Right lobe of liver (tissue), 6 donors: ENCODE data around the gene DNAJC10. TPM values are rescaled to one million over a fixed set of nuclear protein-coding genes. Genes with fewer than 3 reads are reported as not detected.

Experiments used
- ATAC-seq, 4 donors: fragments of 200-7000 bp; cut with Tn5 transposase; one replicate each; pipeline ENCODE4 v1.9.1; 2020; ENCODE audit warnings: mild to moderate bottlenecking in 4 of 4, moderate library complexity in 4 of 4
- DNase-seq, 3 donors: peaks; one replicate each; pipeline ENCODE4 v3.0.0-alpha.2; 2020
- H3K27ac ChIP-seq, 3 donors: fragments of 200-600 bp; one replicate each; pipeline ENCODE4 v1.8.0; 2022
- H3K27me3 ChIP-seq, 2 donors: fragments of 200-600 bp; one replicate each; pipeline ENCODE4 v1.8.0; 2022
- H3K36me3 ChIP-seq, 4 donors: fragments of 200-600 bp; sonication (generic) in 1 of 4; one replicate each; pipeline versions ENCODE4 v1.5.1 to v1.8.0; 2017 to 2022; ENCODE audit warnings: control low read depth in 1 of 4
- H3K4me1 ChIP-seq, 4 donors: fragments of 200-600 bp; sonication (generic) in 1 of 4; one replicate each; pipeline versions ENCODE4 v1.5.1 to v1.8.0; 2017 to 2022; ENCODE audit warnings: control low read depth in 1 of 4
- H3K4me3 ChIP-seq, 3 donors: fragments of 200-600 bp; one replicate each; pipeline ENCODE4 v1.8.0; 2022
- H3K9me3 ChIP-seq, 4 donors: fragments of 200-600 bp; sonication (generic) in 1 of 4; one replicate each; pipeline versions ENCODE4 v1.5.1 to v1.8.0; 2017 to 2022; ENCODE audit warnings: control low read depth in 1 of 4
- POLR2A ChIP-seq: fragments of 450-650 bp; IDR thresholded peaks from one replicate; pipeline ENCODE4 v1.6.1; 2017; ENCODE audit warnings: antibody characterized with exemption, mild to moderate bottlenecking
- WGBS: methylation state at CpG from one replicate; pipeline ENCODE4 v1.1.6; 2018; ENCODE audit warnings: low coverage, low lambda C conversion rate; ENCODE audit not compliant: insufficient coverage; ENCODE audit errors: missing lambda C conversion rate; 5-methylcytosine and 5-hydroxymethylcytosine counted together
- intact Hi-C, 2 donors: fragments of 100-400 bp; cut with DNase I; formaldehyde crosslinking; loops; one replicate each; pipeline versions ENCODE4 v1.11.2 to v1.14.1; 2022
- total RNA-seq, 6 experiments: library from RNA; depleted of rRNA in 2 of 6; stranded (reverse); fragments of >200 nt in 2 of 6; fragmentation: NEBNext Ultra II Directional in 3 of 6; extraction: Animal tissue kit (Norgen Biotek cat#: 25700) in 3 of 6; gene quantifications; one replicate each; pipeline versions ENCODE4 v1.1.0 to v1.2.4, GENCODE V29; 2016 to 2023
- TF ChIP-seq, protein P1 (sequence below), 4 donors: fragments of 200-600 bp in 3 of 4; fragments of 450-650 bp in 1 of 4; IDR thresholded peaks; one replicate each; pipeline versions ENCODE4 v1.5.1 to v1.8.0; 2016 to 2022; ENCODE audit warnings: antibody characterized with exemption in 4 of 4, mild to moderate bottlenecking in 2 of 4
- donor health status: DM: no; HTN: yes; CAD: no.
- donor health status: DM: no; HTN: no; CAD: no.
- donor health status: DM: no; HTN: no; CAD: no.
- donor health status: DM: no; HTN: yes; CAD: no.
- donor health status: DM: no; HTN: yes; CAD: no.

The DNAJC10 gene
- total RNA-seq, 6 experiments from 2014 or later, result 26.1 to 37.7 (median 33.0) TPM

DNA sequence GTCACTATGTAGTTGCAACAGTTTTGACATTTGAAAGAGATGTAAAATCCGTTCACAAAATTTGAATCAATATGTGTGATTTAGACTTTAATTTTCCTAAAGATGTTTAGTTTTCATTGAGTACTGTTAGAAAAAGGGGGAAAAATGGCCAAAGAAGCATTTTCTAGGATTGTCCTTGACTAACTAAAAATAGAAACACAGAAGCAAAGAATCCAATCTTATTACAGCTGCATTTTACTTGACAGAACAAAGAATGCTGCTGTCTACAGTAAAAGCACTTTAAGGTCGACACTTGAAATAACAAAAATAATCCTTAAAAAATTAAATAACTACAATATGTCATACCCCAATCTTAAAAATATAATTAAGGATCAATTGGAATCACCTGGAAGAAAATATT is 101.5 kb downstream of the DNAJC10 start:
- Histone ChIP-seq H3K4me3 (no peak overlapping the region), H3K4me1 (no peaks in the 10 kb centered on the region), H3K27ac (no peak overlapping the region), H3K36me3 (no peaks in the 10 kb centered on the region), H3K9me3 (no peaks in the 10 kb centered on the region), H3K27me3 (no peaks in the 10 kb centered on the region)
- 51% methylated on average over 2 of the region's 2 CpGs for whole genome bisulfite sequencing
- no peak for ATAC-seq
- TF ChIP-seq, protein P1, sequence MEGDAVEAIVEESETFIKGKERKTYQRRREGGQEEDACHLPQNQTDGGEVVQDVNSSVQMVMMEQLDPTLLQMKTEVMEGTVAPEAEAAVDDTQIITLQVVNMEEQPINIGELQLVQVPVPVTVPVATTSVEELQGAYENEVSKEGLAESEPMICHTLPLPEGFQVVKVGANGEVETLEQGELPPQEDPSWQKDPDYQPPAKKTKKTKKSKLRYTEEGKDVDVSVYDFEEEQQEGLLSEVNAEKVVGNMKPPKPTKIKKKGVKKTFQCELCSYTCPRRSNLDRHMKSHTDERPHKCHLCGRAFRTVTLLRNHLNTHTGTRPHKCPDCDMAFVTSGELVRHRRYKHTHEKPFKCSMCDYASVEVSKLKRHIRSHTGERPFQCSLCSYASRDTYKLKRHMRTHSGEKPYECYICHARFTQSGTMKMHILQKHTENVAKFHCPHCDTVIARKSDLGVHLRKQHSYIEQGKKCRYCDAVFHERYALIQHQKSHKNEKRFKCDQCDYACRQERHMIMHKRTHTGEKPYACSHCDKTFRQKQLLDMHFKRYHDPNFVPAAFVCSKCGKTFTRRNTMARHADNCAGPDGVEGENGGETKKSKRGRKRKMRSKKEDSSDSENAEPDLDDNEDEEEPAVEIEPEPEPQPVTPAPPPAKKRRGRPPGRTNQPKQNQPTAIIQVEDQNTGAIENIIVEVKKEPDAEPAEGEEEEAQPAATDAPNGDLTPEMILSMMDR (IDR thresholded peaks at IDR 0.05), result no peak
- TF ChIP-seq POLR2A, result no peak
- DNase-seq, result no peak
- intact Hi-C loops, result no loop called here

DNA sequence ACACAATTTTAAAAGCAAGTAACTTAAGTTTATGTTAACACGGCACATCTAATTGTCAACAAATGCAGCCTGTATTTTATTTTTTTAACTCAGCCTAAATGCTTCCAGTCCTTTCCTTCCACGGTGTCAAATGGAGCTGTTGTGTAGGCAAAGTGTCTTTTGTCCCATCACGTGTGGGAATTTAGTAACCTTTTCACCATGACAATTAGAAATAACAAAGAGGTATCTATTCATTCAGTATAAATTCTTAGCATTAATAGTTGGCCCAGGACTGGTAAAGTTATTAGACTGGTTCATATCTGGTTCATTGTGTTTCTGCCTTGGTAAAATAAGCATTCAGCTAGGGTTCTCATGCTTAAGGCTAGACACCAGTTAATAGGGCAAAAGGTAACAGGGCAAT is 102.4 kb downstream of the DNAJC10 start:
- no peak for ATAC-seq
- no peak overlapping the region for H3K27ac ChIP-seq
- no peaks in the 10 kb centered on the region for H3K36me3 ChIP-seq

DNA sequence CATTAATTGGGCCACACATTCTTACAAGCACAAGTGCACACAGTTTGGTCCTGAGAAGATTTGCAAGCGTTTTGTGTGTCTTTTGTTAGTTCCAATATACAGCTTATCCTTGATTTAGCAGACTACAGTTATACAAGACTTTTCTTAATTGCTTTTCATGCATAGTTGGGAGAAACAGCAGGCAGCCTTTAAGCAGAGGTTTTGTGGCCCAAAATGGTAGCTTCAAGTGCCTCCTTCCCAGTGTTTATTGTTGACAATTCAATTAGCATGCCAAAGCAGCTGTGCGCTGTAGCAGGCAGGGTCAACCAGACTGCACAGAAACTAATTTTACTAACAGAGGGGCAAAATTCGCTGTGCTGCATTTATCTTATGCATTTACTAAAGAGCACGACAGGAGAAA is 102.9 kb downstream of the DNAJC10 start:
- no peaks in the 10 kb centered on the region for H3K27me3 ChIP-seq
- WGBS, result 87% methylated on average over 4 of the region's 4 CpGs
- ATAC-seq, result no peak
- no peak overlapping the region for H3K27ac ChIP-seq
- no peaks in the 10 kb centered on the region for H3K36me3 ChIP-seq
- no peaks in the 10 kb centered on the region for H3K4me1 ChIP-seq
- H3K4me3 ChIP-seq, result no peak overlapping the region
- no peak for DNase-seq
- no peaks in the 10 kb centered on the region for H3K9me3 ChIP-seq
- TF ChIP-seq, protein P1 (IDR thresholded peaks at IDR 0.05), result no peak
- TF ChIP-seq POLR2A, result no peak
- intact Hi-C loops, result no loop called here

More for the DNA sequence above, 102.4 kb downstream of the DNAJC10 start:
- no peaks in the 10 kb centered on the region for H3K9me3 ChIP-seq
- TF ChIP-seq POLR2A, result no peak
- TF ChIP-seq, protein P1 (IDR thresholded peaks at IDR 0.05), result no peak
- DNase-seq, result no peak
- 81% methylated on average over 3 of the region's 3 CpGs for WGBS
- intact Hi-C loops, result no loop called here
- H3K27me3 ChIP-seq, result no peaks in the 10 kb centered on the region
- H3K4me3 ChIP-seq, result no peak overlapping the region
- no peaks in the 10 kb centered on the region for H3K4me1 ChIP-seq

DNA sequence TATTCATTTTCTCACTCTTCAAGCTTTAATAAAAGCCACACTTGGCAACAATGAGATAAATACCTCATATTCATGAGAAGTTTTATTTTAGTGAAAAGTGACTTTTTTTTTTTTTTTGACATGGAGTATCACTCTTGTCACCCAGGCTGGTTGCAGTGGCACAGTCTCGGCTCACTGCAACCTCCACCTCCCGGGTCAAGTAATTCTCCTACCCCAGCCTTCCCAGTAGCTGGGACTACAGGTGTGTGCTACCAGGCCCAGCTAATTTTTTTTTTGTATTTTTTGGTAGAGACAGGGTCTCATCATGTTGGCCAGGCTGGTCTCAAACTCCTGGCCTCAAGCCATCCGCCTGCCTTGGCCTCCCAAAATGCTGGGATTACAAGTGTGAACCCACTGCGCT is 103.4 kb downstream of the DNAJC10 start:
- DNase-seq (no peak), ATAC-seq (no peak)
- no peak overlapping the region for H3K4me3 ChIP-seq
- intact Hi-C loops, result no loop called here
- no peak for TF ChIP-seq POLR2A
- TF ChIP-seq, protein P1 (IDR thresholded peaks at IDR 0.05), result no peak
- H3K27ac ChIP-seq, result no peak overlapping the region
- H3K4me1 ChIP-seq, result no peaks in the 10 kb centered on the region
- H3K36me3 ChIP-seq, result no peaks in the 10 kb centered on the region
- no peaks in the 10 kb centered on the region for H3K27me3 ChIP-seq
- H3K9me3 ChIP-seq, result no peaks in the 10 kb centered on the region
- 93% methylated on average over 4 of the region's 4 CpGs for WGBS

DNA sequence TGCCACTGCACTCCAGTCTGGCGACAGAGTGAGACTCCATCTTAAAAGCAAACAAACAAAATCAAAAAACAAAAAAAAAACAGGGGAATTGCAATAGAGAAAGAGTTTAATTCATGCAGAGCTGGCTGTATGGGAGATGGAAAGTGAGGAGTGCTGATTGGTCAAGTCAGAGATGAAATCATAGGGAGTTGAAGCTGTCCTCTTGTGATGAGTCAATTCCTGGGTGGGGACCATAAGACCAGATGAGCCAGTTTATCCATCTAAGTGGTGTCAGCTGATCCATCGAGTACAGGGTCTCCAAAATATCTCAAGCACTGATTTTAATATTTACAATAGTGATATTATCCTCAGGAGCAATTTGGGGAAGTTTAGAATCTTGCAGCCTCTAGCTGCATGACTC is 105.1 kb downstream of the DNAJC10 start:
- H3K36me3 ChIP-seq, result no peaks in the 10 kb centered on the region
- H3K4me1 ChIP-seq, result no peaks in the 10 kb centered on the region
- no peaks in the 10 kb centered on the region for H3K27me3 ChIP-seq
- no peak overlapping the region for H3K27ac ChIP-seq
- WGBS, result 69% methylated on average over 2 of the region's 2 CpGs
- intact Hi-C loops, result no loop called here
- H3K4me3 ChIP-seq, result no peak overlapping the region
- no peaks in the 10 kb centered on the region for H3K9me3 ChIP-seq
- TF ChIP-seq, protein P1 (IDR thresholded peaks at IDR 0.05), result no peak
- ATAC-seq, result no peak
- DNase-seq, result no peak
